ENCODE results near the gene VIT. TPM values are rescaled to one million over a fixed set of nuclear protein-coding genes. Genes with fewer than 3 reads are reported as not detected.

VIT gene
- total RNA-seq, 4 donors from 2014 or later: 48.2 to 135 (median 93.4) TPM

DNA sequence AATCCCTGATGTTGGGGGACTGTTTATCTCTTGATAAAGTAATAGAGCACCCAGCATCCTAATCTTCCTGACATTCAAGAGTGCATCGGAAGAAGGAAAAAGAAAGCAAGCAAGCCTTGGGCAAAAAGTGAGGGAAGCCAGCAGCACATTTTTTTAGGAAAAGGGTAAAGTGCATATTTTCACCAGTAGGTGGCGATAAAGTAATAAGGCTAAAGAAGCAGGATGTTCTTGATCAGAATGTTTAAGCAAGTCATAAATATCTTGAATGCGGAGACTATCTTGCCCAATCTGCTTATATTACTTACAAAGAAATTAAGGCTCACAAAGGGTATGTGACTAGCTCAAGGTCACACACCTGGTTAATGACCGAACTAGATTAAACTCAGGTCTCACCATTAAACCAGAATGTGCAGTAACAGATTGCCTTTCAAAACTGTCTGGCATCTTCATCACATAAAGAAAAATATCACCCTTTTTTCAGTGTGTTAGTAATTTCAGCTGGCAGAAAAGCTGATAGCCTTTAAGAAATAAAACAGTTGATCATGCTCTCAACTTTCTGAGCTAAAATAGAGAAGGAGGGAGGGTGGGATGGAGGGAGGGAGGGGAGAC, 83.8 kb downstream of the VIT start:
- TF ChIP-seq, protein P1, sequence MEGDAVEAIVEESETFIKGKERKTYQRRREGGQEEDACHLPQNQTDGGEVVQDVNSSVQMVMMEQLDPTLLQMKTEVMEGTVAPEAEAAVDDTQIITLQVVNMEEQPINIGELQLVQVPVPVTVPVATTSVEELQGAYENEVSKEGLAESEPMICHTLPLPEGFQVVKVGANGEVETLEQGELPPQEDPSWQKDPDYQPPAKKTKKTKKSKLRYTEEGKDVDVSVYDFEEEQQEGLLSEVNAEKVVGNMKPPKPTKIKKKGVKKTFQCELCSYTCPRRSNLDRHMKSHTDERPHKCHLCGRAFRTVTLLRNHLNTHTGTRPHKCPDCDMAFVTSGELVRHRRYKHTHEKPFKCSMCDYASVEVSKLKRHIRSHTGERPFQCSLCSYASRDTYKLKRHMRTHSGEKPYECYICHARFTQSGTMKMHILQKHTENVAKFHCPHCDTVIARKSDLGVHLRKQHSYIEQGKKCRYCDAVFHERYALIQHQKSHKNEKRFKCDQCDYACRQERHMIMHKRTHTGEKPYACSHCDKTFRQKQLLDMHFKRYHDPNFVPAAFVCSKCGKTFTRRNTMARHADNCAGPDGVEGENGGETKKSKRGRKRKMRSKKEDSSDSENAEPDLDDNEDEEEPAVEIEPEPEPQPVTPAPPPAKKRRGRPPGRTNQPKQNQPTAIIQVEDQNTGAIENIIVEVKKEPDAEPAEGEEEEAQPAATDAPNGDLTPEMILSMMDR (IDR thresholded peaks at IDR 0.05; ENCODE audit: low read depth): no peak

DNA sequence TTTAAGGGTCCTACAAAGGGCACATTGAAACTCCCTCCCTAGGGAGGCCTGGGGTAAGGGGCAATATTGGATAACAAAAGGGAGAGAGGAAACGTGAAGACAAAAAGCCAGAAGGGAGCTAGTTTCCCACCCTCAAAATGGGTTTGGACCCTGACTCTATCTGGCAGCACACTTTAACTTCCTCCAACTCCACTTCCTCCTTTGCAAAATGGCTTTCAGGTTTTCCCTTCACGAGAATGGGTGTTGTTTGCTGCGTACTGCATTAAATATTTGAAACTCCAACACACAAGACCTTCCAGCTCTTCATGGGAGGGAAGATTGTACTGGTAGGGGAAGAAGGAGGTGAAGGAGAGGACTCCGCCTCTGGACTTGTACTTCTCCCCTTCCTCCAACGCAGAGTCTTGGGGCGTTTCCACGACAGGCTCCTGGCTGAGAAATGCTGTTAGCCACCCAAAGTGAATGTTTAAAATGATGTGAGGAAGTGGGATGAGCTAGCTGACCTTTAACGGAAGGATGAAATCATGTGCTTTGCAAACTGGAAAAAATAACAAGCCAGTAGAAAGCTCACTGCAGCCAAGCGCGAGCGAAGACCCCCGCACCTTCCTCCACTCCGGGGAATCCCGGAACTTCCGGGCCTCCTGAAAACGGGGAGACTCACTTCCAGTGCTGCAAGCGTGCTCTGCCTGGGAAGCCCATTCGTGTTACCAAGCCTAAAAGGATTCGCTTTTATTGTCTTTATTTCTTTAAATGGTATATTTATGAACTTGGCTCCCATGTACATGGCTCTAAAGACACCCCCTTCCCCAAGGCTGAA, 85.6 kb downstream of the VIT start:
- TF ChIP-seq, protein P1 (IDR thresholded peaks at IDR 0.05; ENCODE audit: low read depth): no peak

DNA sequence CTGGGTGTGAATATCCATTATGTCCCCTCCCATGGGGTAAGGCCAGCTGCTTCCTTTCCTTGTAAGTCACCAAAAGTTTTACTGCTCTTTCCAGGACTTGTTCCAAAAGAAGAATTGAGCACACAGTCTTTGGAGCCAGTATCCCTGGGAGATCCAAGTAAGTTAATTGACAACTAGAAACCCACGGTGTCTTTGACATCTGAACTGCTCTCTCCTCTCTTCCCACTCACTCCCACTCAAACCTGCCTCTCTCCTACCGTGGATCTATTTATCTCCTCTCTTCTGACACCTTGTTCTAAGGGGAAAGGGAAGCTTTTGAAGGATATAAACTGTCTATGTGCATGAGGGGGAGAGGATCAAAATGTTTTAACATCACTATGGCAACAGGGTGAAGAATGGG, 86.7 kb downstream of the VIT start:
- TF ChIP-seq, protein P1 (IDR thresholded peaks at IDR 0.05; ENCODE audit: low read depth): no peak

DNA sequence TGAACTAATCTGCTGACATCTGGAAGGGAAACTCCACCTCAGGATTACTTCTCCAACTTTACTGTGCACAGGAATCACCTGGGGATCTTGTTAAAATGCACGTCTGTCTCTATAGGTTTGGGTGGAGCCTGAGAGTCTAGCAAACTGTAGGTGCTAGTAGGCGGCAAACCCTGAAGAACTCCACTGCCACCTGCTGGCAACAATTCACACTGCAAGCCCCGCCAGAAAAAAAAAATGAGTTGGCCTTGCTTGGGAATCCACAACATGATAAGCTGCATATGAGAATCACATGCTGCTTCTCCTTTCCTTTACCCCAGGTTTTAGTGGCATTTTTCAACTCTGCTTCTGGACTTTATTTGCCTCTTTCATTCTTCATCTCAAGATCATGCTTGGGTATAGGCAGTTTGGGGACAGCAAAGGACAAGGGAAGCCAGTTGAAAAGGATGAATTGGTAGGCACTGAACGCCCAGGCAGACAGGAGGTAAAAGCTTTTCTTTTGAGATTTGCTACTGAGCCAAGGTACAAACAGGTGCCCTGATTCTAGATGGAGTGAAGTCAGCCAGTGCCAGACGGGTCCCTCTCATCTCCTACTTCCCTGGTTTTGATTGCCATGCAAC, 88.8 kb downstream of the VIT start:
- TF ChIP-seq, protein P1 (IDR thresholded peaks at IDR 0.05; ENCODE audit: low read depth): no peak

DNA sequence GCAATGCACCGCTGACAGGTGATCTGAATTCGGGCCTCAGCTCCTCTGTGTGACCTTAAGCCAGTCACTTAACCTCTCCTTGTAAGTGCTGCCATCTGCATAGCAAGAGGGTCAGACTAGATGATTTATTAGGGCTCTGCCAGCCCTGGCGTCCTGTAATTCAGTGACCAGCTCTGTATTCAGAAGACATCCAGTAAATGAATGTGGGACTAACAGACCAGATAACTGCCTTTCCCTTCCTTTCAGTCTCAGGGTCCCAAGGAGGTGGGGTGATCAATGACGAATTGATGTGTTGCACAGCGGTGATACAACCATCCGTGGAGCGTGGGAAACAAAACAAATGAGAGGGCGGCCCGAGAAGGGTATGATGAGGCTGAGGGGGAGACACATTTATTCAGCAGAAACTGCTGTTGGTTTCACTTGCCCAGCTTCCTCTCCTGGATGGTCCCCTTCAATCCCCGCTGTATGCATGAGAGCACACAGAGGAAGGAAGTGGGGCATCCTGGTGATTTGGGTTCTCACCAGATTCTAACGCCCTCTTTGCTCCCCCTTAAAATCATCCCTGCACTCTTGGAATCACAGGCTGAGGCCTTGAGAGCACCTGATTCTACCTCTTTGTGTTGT, 92.8 kb downstream of the VIT start:
- TF ChIP-seq, protein P1 (IDR thresholded peaks at IDR 0.05; ENCODE audit: low read depth): no peak

DNA sequence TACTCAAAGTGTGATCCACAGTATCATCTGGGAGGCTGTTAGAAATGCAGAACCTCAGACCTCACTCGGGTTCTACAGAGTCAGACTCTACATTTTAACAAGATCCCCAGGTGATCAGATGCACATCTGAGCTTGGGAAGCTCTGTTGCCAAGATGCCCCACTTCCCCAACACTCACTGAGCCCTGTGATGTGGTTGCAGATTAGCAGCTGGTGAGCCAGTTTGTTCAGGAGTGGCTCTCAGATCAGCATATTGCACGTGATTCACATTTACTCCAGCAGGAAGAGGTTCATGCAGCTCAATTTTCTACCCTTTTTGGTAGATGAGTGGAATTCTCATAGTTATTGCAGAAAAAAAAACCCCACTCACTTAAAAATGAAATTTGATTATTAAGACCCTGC, 96.4 kb downstream of the VIT start:
- TF ChIP-seq, protein P1 (IDR thresholded peaks at IDR 0.05; ENCODE audit: low read depth): no peak
